H1 (cell line): Measurements from ENCODE around the gene SDSL. TPM values are rescaled to one million over a fixed set of nuclear protein-coding genes. Genes with fewer than 3 reads are reported as not detected.

ENCODE experiments used
- CTCF ChIA-PET: fragments of 300-600 bp; sonication (Branson Sonifier 250); formaldehyde crosslinking; loops from one replicate; lab custom pipeline; 2021; ENCODE audit not compliant: partially characterized antibody; lab: Charles Lee
- POLR2A ChIA-PET: fragments of 300-600 bp; sonication (Branson Sonifier 250); formaldehyde crosslinking; loops from one replicate; lab custom pipeline; 2021; ENCODE audit warnings: inconsistent platforms; ENCODE audit not compliant: partially characterized antibody; lab: Charles Lee
- DNase-seq, 2 experiments: peaks; one replicate each; pipeline versions ENCODE4 v3.0.0 to v3.0.0-alpha.2; 2010 to 2022; ENCODE audit warnings: low spot score in 2 of 2, low read depth in 1 of 2, mixed read lengths in 1 of 2
- FAIRE-seq: peaks from 2 replicates; lab custom pipeline; 2011; peaks lifted over from hg19 to GRCh38; lab: Jason Lieb, UNC
- H2AFZ ChIP-seq: 2 replicates; pipeline ENCODE4 v1.8.1; 2012; ENCODE audit warnings: low read length, inconsistent platforms
- H2AK5ac ChIP-seq: 2 replicates; pipeline ENCODE4 v1.6.1; 2013; ENCODE audit warnings: low read depth, low read length
- H2BK120ac ChIP-seq: replicated peaks from 2 replicates; pipeline ENCODE3; 2013; ENCODE audit warnings: low read depth, low read length, inconsistent platforms
- H2BK12ac ChIP-seq: 2 replicates; pipeline ENCODE4 v1.6.1; 2013; ENCODE audit warnings: low read depth, low read length
- H2BK15ac ChIP-seq: 2 replicates; pipeline ENCODE4 v1.6.1; 2013; ENCODE audit warnings: low read length
- H2BK20ac ChIP-seq: 2 replicates; pipeline ENCODE4 v1.6.1; 2013; ENCODE audit warnings: low read length
- H2BK5ac ChIP-seq: 2 replicates; pipeline ENCODE4 v1.6.1; 2013; ENCODE audit warnings: low read depth, low read length
- H3K14ac ChIP-seq: 2 replicates; pipeline ENCODE4 v1.6.1; 2013; ENCODE audit warnings: inconsistent platforms; ENCODE audit not compliant: insufficient read length
- H3K18ac ChIP-seq: 2 replicates; pipeline ENCODE4 v1.6.1; 2013; ENCODE audit warnings: low read length; ENCODE audit errors: extremely low read depth
- H3K23ac ChIP-seq: 2 replicates; pipeline ENCODE4 v1.6.1; 2013; ENCODE audit warnings: inconsistent platforms; ENCODE audit not compliant: insufficient read length
- H3K23me2 ChIP-seq: 2 replicates; pipeline ENCODE4 v1.6.1; 2013; ENCODE audit warnings: low read depth, low read length
- H3K27ac ChIP-seq: 2 replicates; pipeline ENCODE4 v1.6.1; 2011; ENCODE audit warnings: low read depth, low read length, inconsistent platforms
- H3K27me3 ChIP-seq, 4 experiments: replicated peaks in 1 of 4; 1 replicate in 1 of 4; 2 replicates in 3 of 4; pipeline versions ENCODE4 v1.6.1 to v1.8.1; 2011 to 2013; ENCODE audit warnings: low read length in 3 of 4, mild to moderate bottlenecking in 3 of 4, inconsistent platforms in 2 of 4, mixed read lengths in 2 of 4, moderate library complexity in 1 of 4; ENCODE audit not compliant: control insufficient read depth in 3 of 4, insufficient read depth in 3 of 4; ENCODE audit errors: extremely low read depth in 1 of 4
- H3K36me3 ChIP-seq, 4 experiments: 2 replicates each; pipeline versions ENCODE4 v1.6.1 to v1.8.1; 2011 to 2013; ENCODE audit warnings: mild to moderate bottlenecking in 4 of 4, low read length in 3 of 4, moderate library complexity in 2 of 4, control low read depth in 1 of 4, inconsistent platforms in 1 of 4; ENCODE audit not compliant: insufficient read depth in 4 of 4, control insufficient read depth in 2 of 4
- H3K4ac ChIP-seq: replicated peaks from 2 replicates; pipeline ENCODE3; 2013; ENCODE audit warnings: low read length, low read depth, mixed read lengths, inconsistent platforms; ENCODE audit not compliant: insufficient read length
- H3K4me1 ChIP-seq, 4 experiments: replicated peaks in 1 of 4; 1 replicate in 1 of 4; 2 replicates in 3 of 4; pipeline versions ENCODE4 v1.6.1 to v1.8.1; 2011 to 2013; ENCODE audit warnings: low read length in 3 of 4, inconsistent platforms in 2 of 4, mixed read lengths in 1 of 4; ENCODE audit not compliant: insufficient read depth in 4 of 4, control insufficient read depth in 3 of 4
- H3K4me2 ChIP-seq, 2 experiments: 2 replicates each; pipeline versions ENCODE4 v1.6.1 to v1.8.1; 2011 to 2013; ENCODE audit warnings: low read depth in 2 of 2, low read length in 2 of 2, control low read depth in 1 of 2, inconsistent platforms in 1 of 2, mild to moderate bottlenecking in 1 of 2; ENCODE audit not compliant: insufficient read depth in 1 of 2
- H3K4me3 ChIP-seq, 4 experiments: fragments of 200-600, 300-600 bp in 1 of 4; sonication (generic), shearing (Covaris generic), sonication (Bioruptor Twin) in 1 of 4; 2 replicates each; pipeline versions ENCODE4 v1.5.1 to v1.8.1; 2011 to 2016; ENCODE audit warnings: low read length in 4 of 4, low read depth in 3 of 4, control low read depth in 2 of 4, inconsistent platforms in 2 of 4, mild to moderate bottlenecking in 2 of 4, mixed read lengths in 1 of 4, moderate library complexity in 1 of 4; ENCODE audit not compliant: insufficient read depth in 2 of 4; ENCODE audit errors: extremely low read depth in 1 of 4
- H3K56ac ChIP-seq: replicated peaks from 2 replicates; pipeline ENCODE3; 2013; ENCODE audit warnings: low read depth, mild to moderate bottlenecking, mixed read lengths, low read length, inconsistent platforms; ENCODE audit not compliant: insufficient read length
- H3K79me1 ChIP-seq: 2 replicates; pipeline ENCODE4 v1.6.1; 2013; ENCODE audit warnings: low read depth, low read length, control low read depth
- H3K79me2 ChIP-seq, 2 experiments: 2 replicates each; pipeline versions ENCODE4 v1.6.1 to v1.8.1; 2012 to 2013; ENCODE audit warnings: low read length in 2 of 2, mild to moderate bottlenecking in 2 of 2, inconsistent platforms in 1 of 2; ENCODE audit not compliant: insufficient read depth in 2 of 2, control insufficient read depth in 1 of 2
- H3K9ac ChIP-seq, 4 experiments: replicated peaks in 1 of 4; 1 replicate in 1 of 4; 2 replicates in 3 of 4; pipeline versions ENCODE4 v1.6.1 to v1.8.1; 2011 to 2013; ENCODE audit warnings: low read depth in 3 of 4, low read length in 3 of 4, control low read depth in 2 of 4, mild to moderate bottlenecking in 2 of 4, moderate library complexity in 2 of 4, inconsistent platforms in 1 of 4; ENCODE audit errors: extremely low read depth in 1 of 4
- H3K9me3 ChIP-seq, 2 experiments: 2 replicates each; pipeline versions ENCODE4 v1.6.1 to v1.8.1; 2012 to 2013; ENCODE audit warnings: mild to moderate bottlenecking in 2 of 2, moderate library complexity in 2 of 2, control low read depth in 1 of 2, inconsistent platforms in 1 of 2, low read depth in 1 of 2, low read length in 1 of 2, mixed read lengths in 1 of 2; ENCODE audit not compliant: insufficient read depth in 2 of 2
- H4K20me1 ChIP-seq, 2 experiments: replicated peaks in 1 of 2; 2 replicates each; pipeline versions ENCODE3 to v1.8.1; 2011 to 2013; ENCODE audit warnings: inconsistent platforms in 2 of 2, low read length in 2 of 2, mild to moderate bottlenecking in 1 of 2; ENCODE audit not compliant: insufficient read depth in 2 of 2, control insufficient read depth in 1 of 2
- H4K5ac ChIP-seq: 2 replicates; pipeline ENCODE4 v1.6.1; 2013; ENCODE audit warnings: low read length, low read depth, mixed read lengths, inconsistent platforms; ENCODE audit not compliant: insufficient read length
- H4K8ac ChIP-seq: 2 replicates; pipeline ENCODE4 v1.8.0; 2013; ENCODE audit warnings: mild to moderate bottlenecking, moderate library complexity, low read length, inconsistent platforms; ENCODE audit not compliant: insufficient read depth; ENCODE audit errors: extremely low read depth
- H4K91ac ChIP-seq: replicated peaks from 2 replicates; pipeline ENCODE3; 2013; ENCODE audit warnings: low read length, mixed read lengths, inconsistent platforms; ENCODE audit not compliant: insufficient read length
- CBX8 ChIP-seq: fragments of 300-800, 300-1000 bp; sonication (generic); IDR thresholded peaks from 2 replicates; pipeline ENCODE4 v1.7.1; 2016; ENCODE audit warnings: low read depth, low read length, borderline replicate concordance
- EP300 ChIP-seq, 2 experiments: IDR thresholded peaks; 1 replicate in 1 of 2; 2 replicates in 1 of 2; pipeline ENCODE4 v1.6.1; 2011 to 2012; ENCODE audit warnings: low read depth in 2 of 2, low read length in 2 of 2, mild to moderate bottlenecking in 2 of 2, borderline replicate concordance in 1 of 2, inconsistent platforms in 1 of 2, moderate library complexity in 1 of 2
- POU5F1 ChIP-seq: IDR thresholded peaks from 2 replicates; pipeline ENCODE4 v1.6.1; 2011; ENCODE audit warnings: low read depth, mild to moderate bottlenecking, low read length, moderate library complexity
- RBBP5 ChIP-seq: IDR thresholded peaks from 2 replicates; pipeline ENCODE4 v1.7.1; 2012; ENCODE audit warnings: low read depth, mild to moderate bottlenecking, inconsistent platforms, low read length, moderate library complexity, borderline replicate concordance
- WGBS, 2 experiments: shearing (Covaris generic) in 1 of 2; methylation state at CpG; one replicate each; pipeline versions ENCODE4 v1.1.6 to v1.1.7; 2013 to 2015; ENCODE audit warnings: low lambda C conversion rate in 2 of 2, mixed read lengths in 2 of 2, inconsistent platforms in 1 of 2, low coverage in 1 of 2, missing lambda C conversion rate in 1 of 2; ENCODE audit not compliant: insufficient replicate concordance in 2 of 2, insufficient coverage in 1 of 2, insufficient read length in 1 of 2; ENCODE audit errors: extremely low coverage in 1 of 2, missing lambda C conversion rate in 1 of 2; 5-methylcytosine and 5-hydroxymethylcytosine counted together
- polyA plus RNA-seq, 7 experiments: library from polyadenylated mRNA; depleted of rRNA in 3 of 7; stranded (reverse) in 5 of 7; unstranded in 2 of 7; fragments of >200 nt in 5 of 7; fragments of 200-250 nt in 2 of 7; gene quantifications; 1 replicate in 5 of 7; 2 replicates in 1 of 7; 4 replicates in 1 of 7; pipeline versions ENCODE4 v1.2.1 to v1.2.3, GENCODE V29; 2011 to 2013; ENCODE audit warnings: missing spikeins in 2 of 7, mixed read lengths in 2 of 7
- total RNA-seq: library from RNA; stranded (reverse); fragmentation: NEBNext Ultra II Directional; extraction: Animal tissue kit (Norgen Biotek cat#: 25700); gene quantifications from 2 replicates; pipeline ENCODE4 v1.2.1, GENCODE V29; 2021
- TF ChIP-seq, protein P1 (sequence below): IDR thresholded peaks from 2 replicates; pipeline ENCODE4 v1.6.1; 2012; ENCODE audit warnings: inconsistent platforms
- TF ChIP-seq, protein P2 (sequence below): IDR thresholded peaks from 2 replicates; pipeline ENCODE4 v1.6.1; 2011; ENCODE audit warnings: low read depth, mild to moderate bottlenecking, low read length; ENCODE audit not compliant: insufficient read depth

The SDSL gene
- total and polyA plus RNA-seq, 2 of the 8 experiments (the other 6 are each of a cell fraction or from before 2014, with no cell fraction given) = 0.69 to 1.3 TPM

DNA sequence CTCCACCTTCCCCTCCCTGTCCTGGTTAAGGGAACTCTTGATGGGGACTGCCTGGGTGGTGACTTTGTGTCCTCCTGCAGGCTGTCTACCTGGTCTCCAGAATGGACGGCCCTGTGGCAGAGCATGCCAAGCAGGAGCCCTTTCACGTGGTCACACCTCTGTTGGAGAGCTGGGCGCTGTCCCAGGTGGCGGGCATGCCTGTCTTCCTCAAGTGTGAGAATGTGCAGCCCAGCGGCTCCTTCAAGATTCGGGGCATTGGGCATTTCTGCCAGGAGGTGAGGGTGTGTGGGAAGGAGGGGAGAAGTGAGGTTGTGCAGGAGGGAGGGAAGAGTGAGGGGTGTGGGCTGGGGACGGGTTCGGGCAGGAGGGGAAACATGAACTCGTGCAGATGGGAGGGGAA, 5.7 kb downstream of the SDSL start:
- Histone ChIP-seq H3K4me1 (no peaks in the 10 kb centered on the region; a peak in 1 of 7 replicates), H3K36me3 (no peaks in the 10 kb centered on the region), H3K56ac (no peak overlapping the region), H4K91ac (peak overlapping the region; percentile 7), H2BK20ac (no peak overlapping the region), H2BK120ac (no peak overlapping the region), H2AK5ac (no peak overlapping the region), H3K14ac (no peak overlapping the region), H3K23me2 (peaks cover 8% of the 10 kb centered on the region), H3K4ac (no peak overlapping the region), H3K18ac (no peak overlapping the region; the same call in 1 of the 2 replicates), H2BK15ac (peak overlapping the region; percentile 84), H2AFZ (no peak overlapping the region), H4K8ac (no peak overlapping the region; the same call in 1 of the 2 replicates), H3K23ac (no peak overlapping the region), H3K4me2 (no peak overlapping the region), H3K79me2 (no peaks in the 10 kb centered on the region), H3K27ac (no peak overlapping the region), H3K9ac (no peak overlapping the region), H3K79me1 (no peaks in the 10 kb centered on the region), H4K20me1 (no peaks in the 10 kb centered on the region), H3K4me3 (no peak overlapping the region), H3K27me3 (no peaks in the 10 kb centered on the region), H3K9me3 (no peaks in the 10 kb centered on the region), H2BK12ac (no peak overlapping the region; the same call in 1 of the 2 replicates), H2BK5ac (no peak overlapping the region), H4K5ac (no peak overlapping the region)
- ChIA-PET CTCF (interaction anchor here (0.7 to 2.4 kb wide), 3 partner anchors 13 to 124 kb away, joined by 3 to 13 read pairs (median 6); no protein-coding TSS in a partner anchor), POLR2A (no interaction called here)
- no peak for TF ChIP-seq POU5F1
- TF ChIP-seq CBX8 = no peak
- TF ChIP-seq RBBP5 = no peak
- TF ChIP-seq EP300 (IDR thresholded peaks at IDR 0.05; ENCODE audit: borderline replicate concordance in 1 of 2, low read depth in 2 of 2, low read length in 2 of 2) = no peak
- TF ChIP-seq, protein P1, sequence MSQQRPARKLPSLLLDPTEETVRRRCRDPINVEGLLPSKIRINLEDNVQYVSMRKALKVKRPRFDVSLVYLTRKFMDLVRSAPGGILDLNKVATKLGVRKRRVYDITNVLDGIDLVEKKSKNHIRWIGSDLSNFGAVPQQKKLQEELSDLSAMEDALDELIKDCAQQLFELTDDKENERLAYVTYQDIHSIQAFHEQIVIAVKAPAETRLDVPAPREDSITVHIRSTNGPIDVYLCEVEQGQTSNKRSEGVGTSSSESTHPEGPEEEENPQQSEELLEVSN = peak; percentile 54
- TF ChIP-seq, protein P2, sequence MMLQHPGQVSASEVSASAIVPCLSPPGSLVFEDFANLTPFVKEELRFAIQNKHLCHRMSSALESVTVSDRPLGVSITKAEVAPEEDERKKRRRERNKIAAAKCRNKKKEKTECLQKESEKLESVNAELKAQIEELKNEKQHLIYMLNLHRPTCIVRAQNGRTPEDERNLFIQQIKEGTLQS = no peak
- 90% methylated on average over 6 of the region's 9 CpGs; no CpG with 5 or more reads in 1 of the 2 experiments for WGBS, 2 experiments
- FAIRE-seq (no peak), DNase-seq (no peak)
